HepG2 (cell line): Measurements from ENCODE around the gene PTPRD. TPM values are rescaled to one million over a fixed set of nuclear protein-coding genes. Genes with fewer than 3 reads are reported as not detected.

ENCODE experiments used
- ATAC-seq: fragments of 200-7000 bp; cut with Tn5 transposase; 3 replicates; pipeline ENCODE4 v1.9.1; 2020; ENCODE audit warnings: mild to moderate bottlenecking, moderate library complexity
- BruUV-seq: library from RNA; stranded (reverse); fragments of 400-500 nt; replicated peaks from 2 replicates; lab custom pipeline; 2021; lab: Mats Ljungman, UMichigan
- CTCF ChIA-PET: fragments of 300-600 bp; formaldehyde crosslinking; extraction: SDS; loops from one replicate; lab custom pipeline; 2021; ENCODE audit warnings: low total read pairs, inconsistent platforms, low intra/inter-chr PET ratio; lab: Yijun Ruan, JAX
- POLR2A ChIA-PET: fragments of 350-600 bp; sonication (Branson Sonifier 250); formaldehyde crosslinking; loops from one replicate; lab custom pipeline; 2020; ENCODE audit warnings: antibody characterized with exemption, inconsistent platforms; lab: Yijun Ruan, JAX
- DNase-seq: peaks from one replicate; pipeline ENCODE4 v3.0.0-alpha.2; 2015; ENCODE audit warnings: low spot score
- FAIRE-seq: peaks from 3 replicates; lab custom pipeline; 2011; peaks lifted over from hg19 to GRCh38; lab: Jason Lieb, UNC
- H2AFZ ChIP-seq: one replicate; pipeline ENCODE4 v1.6.1; 2011; ENCODE audit warnings: low read length, inconsistent platforms
- H3K27ac ChIP-seq: fragments of 300-600 bp; 3 replicates; pipeline ENCODE4 v1.8.0; 2011; ENCODE audit warnings: mixed run types, mild to moderate bottlenecking, mixed read lengths, low read length, inconsistent platforms; ENCODE audit not compliant: insufficient read depth; ENCODE audit errors: extremely low read length
- H3K27me3 ChIP-seq, 2 experiments: fragments of 200-600 bp in 1 of 2; 2 replicates in 1 of 2; 3 replicates in 1 of 2; pipeline versions ENCODE4 v1.6.0 to v1.8.0; 2011; ENCODE audit warnings: low read length in 2 of 2, mild to moderate bottlenecking in 2 of 2, moderate library complexity in 2 of 2, inconsistent platforms in 1 of 2; ENCODE audit not compliant: insufficient read depth in 2 of 2, control insufficient read depth in 1 of 2
- H3K36me3 ChIP-seq, 2 experiments: fragments of 200-600 bp in 1 of 2; replicated peaks in 1 of 2; 2 replicates in 1 of 2; 3 replicates in 1 of 2; pipeline versions ENCODE4 v1.5.1 to v1.8.0; 2011; ENCODE audit warnings: low read length in 2 of 2, inconsistent platforms in 1 of 2; ENCODE audit not compliant: insufficient read depth in 2 of 2, control insufficient read depth in 1 of 2
- H3K4me1 ChIP-seq: 2 replicates; pipeline ENCODE4 v1.5.1; 2012; ENCODE audit warnings: low read length, inconsistent platforms; ENCODE audit not compliant: insufficient read depth
- H3K4me2 ChIP-seq: 2 replicates; pipeline ENCODE4 v1.6.0; 2011; ENCODE audit warnings: low read depth, low read length, inconsistent platforms
- H3K4me3 ChIP-seq, 3 experiments: fragments of 200-600 bp in 1 of 3; sonication (generic), shearing (Covaris generic) in 1 of 3; replicated peaks in 1 of 3; 2 replicates each; pipeline ENCODE4 v1.5.1; 2011 to 2016; ENCODE audit warnings: low read length in 3 of 3, inconsistent platforms in 2 of 3, low read depth in 2 of 3, mild to moderate bottlenecking in 2 of 3, control low read depth in 1 of 3, mixed read lengths in 1 of 3; ENCODE audit not compliant: insufficient read depth in 1 of 3
- H3K79me2 ChIP-seq: one replicate; pipeline ENCODE4 v1.6.1; 2011; ENCODE audit warnings: low read length, inconsistent platforms; ENCODE audit not compliant: insufficient read depth
- H3K9ac ChIP-seq: 2 replicates; pipeline ENCODE4 v1.6.0; 2011; ENCODE audit warnings: mild to moderate bottlenecking, low read depth, low read length, inconsistent platforms; ENCODE audit not compliant: insufficient read depth
- H3K9me3 ChIP-seq: 2 replicates; pipeline ENCODE4 v1.5.1; 2012; ENCODE audit warnings: mild to moderate bottlenecking, low read length
- H4K20me1 ChIP-seq: 2 replicates; pipeline ENCODE4 v1.6.0; 2011; ENCODE audit warnings: inconsistent platforms, mild to moderate bottlenecking, low read length, moderate library complexity; ENCODE audit not compliant: insufficient read depth
- CEBPG ChIP-seq: IDR thresholded peaks from 2 replicates; pipeline ENCODE4 v1.6.1; 2016
- CTCF ChIP-seq: sonication (generic); formaldehyde crosslinking; IDR thresholded peaks from 2 replicates; pipeline ENCODE4 v1.5.0; 2020; ENCODE audit warnings: mild to moderate bottlenecking, missing genetic modification reagents, moderate library complexity
- ETS1 ChIP-seq: sonication (generic); formaldehyde crosslinking; IDR thresholded peaks from 2 replicates; pipeline ENCODE4 v1.4.0; 2020; ENCODE audit warnings: missing genetic modification reagents
- JARID2 ChIP-seq: sonication (generic); formaldehyde crosslinking; IDR thresholded peaks from 2 replicates; pipeline ENCODE4 v1.8.1; 2023; ENCODE audit warnings: missing genetic modification reagents, inconsistent platforms; ENCODE audit not compliant: insufficient replicate concordance
- KLF12 ChIP-seq: sonication (generic); formaldehyde crosslinking; IDR thresholded peaks from 2 replicates; pipeline ENCODE4 v1.4.0; 2020; ENCODE audit warnings: missing genetic modification reagents, borderline replicate concordance
- MED8 ChIP-seq: sonication (generic); formaldehyde crosslinking; IDR thresholded peaks from 2 replicates; pipeline ENCODE4 v1.8.1; 2023; ENCODE audit warnings: mild to moderate bottlenecking, missing genetic modification reagents; ENCODE audit not compliant: insufficient replicate concordance
- NR1H2 ChIP-seq: sonication (generic); formaldehyde crosslinking; IDR thresholded peaks from 2 replicates; pipeline ENCODE4 v1.8.1; 2022; ENCODE audit warnings: low read depth, missing genetic modification reagents, borderline replicate concordance
- SAFB2 ChIP-seq: sonication (generic); formaldehyde crosslinking; IDR thresholded peaks from 2 replicates; pipeline ENCODE4 v1.5.1; 2020; ENCODE audit warnings: missing genetic modification reagents, low read depth, mild to moderate bottlenecking, borderline replicate concordance
- SIN3B ChIP-seq: fragments of 150-350 bp; IDR thresholded peaks from 2 replicates; pipeline ENCODE4 v1.6.1; 2014; ENCODE audit warnings: low read length
- ZNF260 ChIP-seq: sonication (generic); formaldehyde crosslinking; IDR thresholded peaks from 2 replicates; pipeline ENCODE4 v1.4.0; 2020; ENCODE audit warnings: missing genetic modification reagents, low read depth, mild to moderate bottlenecking, borderline replicate concordance
- ZNF891 ChIP-seq: sonication (generic); formaldehyde crosslinking; IDR thresholded peaks from 2 replicates; pipeline ENCODE4 v1.5.0; 2020; ENCODE audit warnings: mild to moderate bottlenecking, missing genetic modification reagents
- ZUFSP ChIP-seq: sonication (generic); formaldehyde crosslinking; IDR thresholded peaks from 2 replicates; pipeline ENCODE4 v1.9.0; 2021; ENCODE audit warnings: missing genetic modification reagents, mild to moderate bottlenecking, borderline replicate concordance
- WGBS: methylation state at CpG from one replicate; pipeline ENCODE4 v1.1.6; 2017; ENCODE audit warnings: low lambda C conversion rate; 5-methylcytosine and 5-hydroxymethylcytosine counted together
- in situ Hi-C: cut with HindIII; loops from 2 replicates; pipeline ENCODE4 v1.10.0; 2017; ENCODE audit warnings: low pct_unique_long_range_greater_than_20kb; ENCODE audit not compliant: extremely low pct_ligation_motif_present
- intact Hi-C: fragments of 100-400 bp; cut with micrococcal nuclease; formaldehyde crosslinking; loops from one replicate; pipeline ENCODE4 v1.10.0; 2022; ENCODE audit not compliant: unreplicated experiment
- polyA plus RNA-seq, 8 experiments: library from polyadenylated mRNA; depleted of rRNA in 3 of 8; stranded (reverse) in 7 of 8; unstranded in 1 of 8; fragments of >200 nt; fragmentation: Illumina TruSeq in 4 of 8; extraction: Trizol in 4 of 8; gene quantifications; 2 replicates each; pipeline versions ENCODE4 v1.2.1 to v1.2.3, GENCODE V29; 2011 to 2016; ENCODE audit warnings: low read depth in 4 of 8, missing spikeins in 1 of 8, mixed read lengths in 1 of 8; ENCODE audit not compliant: insufficient read depth in 1 of 8
- total RNA-seq, 5 experiments: library from RNA; depleted of rRNA; stranded (reverse); fragments of >200 nt; fragmentation: Illumina TruSeq; extraction: Trizol; gene quantifications; 2 replicates each; pipeline ENCODE4 v1.2.3, GENCODE V29; 2016; ENCODE audit warnings: low read depth in 1 of 5
- TF ChIP-seq, protein P1 (sequence below): IDR thresholded peaks from 2 replicates; pipeline ENCODE4 v1.6.1; 2012; ENCODE audit warnings: low read depth, low read length, improper control_type of control experiment
- TF ChIP-seq, protein P2 (sequence below): IDR thresholded peaks from 2 replicates; pipeline ENCODE4 v1.6.1; 2016; ENCODE audit warnings: control low read depth
- TF ChIP-seq, protein P3 (sequence below): sonication (generic); IDR thresholded peaks from 2 replicates; pipeline ENCODE4 v1.6.1; 2016; ENCODE audit warnings: low read depth, borderline replicate concordance

Gene PTPRD
- total and polyA plus RNA-seq, 2 of the 13 experiments (the other 11 are each of a cell fraction or from before 2014, with no cell fraction given), result 0.05 TPM; not detected in 1

DNA sequence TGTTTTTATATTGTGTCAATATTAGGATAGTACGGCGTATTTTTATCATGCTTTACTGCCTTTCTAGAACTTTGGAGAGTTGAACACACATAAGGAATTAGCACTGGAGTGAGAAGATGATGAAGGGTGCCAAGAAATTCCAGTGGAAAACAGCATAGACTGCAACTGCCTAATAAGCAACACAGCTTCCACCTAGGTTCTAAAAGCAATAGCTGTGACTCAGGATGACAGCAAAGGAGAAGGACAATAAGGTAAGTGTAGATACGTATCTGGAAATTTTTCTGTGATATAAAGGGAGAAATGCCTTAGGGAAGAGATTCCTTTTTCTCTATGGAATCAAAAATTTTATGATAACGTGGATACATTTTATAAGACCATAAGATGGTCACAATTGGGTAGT is 7.4 kb downstream of the PTPRD start:
- H3K36me3 ChIP-seq, result no peaks in the 10 kb centered on the region
- H3K9ac ChIP-seq, result no peak overlapping the region
- H3K9me3 ChIP-seq, result no peaks in the 10 kb centered on the region
- H3K4me2 ChIP-seq, result no peak overlapping the region
- no peaks in the 10 kb centered on the region for H3K79me2 ChIP-seq
- no peaks in the 10 kb centered on the region for H3K27me3 ChIP-seq
- no peak for ATAC-seq
- POLR2A ChIA-PET, result no interaction called here
- FAIRE-seq, result no peak
- H3K27ac ChIP-seq, result no peak overlapping the region
- 2% methylated on average over 4 of the region's 4 CpGs for WGBS
- in situ Hi-C loops (no loop called here), intact Hi-C loops (no loop called here)
- CTCF ChIA-PET, result no interaction called here
- no peak overlapping the region for H2AFZ ChIP-seq
- H3K4me1 ChIP-seq, result no peaks in the 10 kb centered on the region
- no peak overlapping the region for H3K4me3 ChIP-seq
- no TSS peak for BruUV-seq
- H4K20me1 ChIP-seq, result no peaks in the 10 kb centered on the region
- DNase-seq, result no peak
- no peak for TF ChIP-seq MED8 (CRISPR knock-in tag)
- TF ChIP-seq, protein P1, sequence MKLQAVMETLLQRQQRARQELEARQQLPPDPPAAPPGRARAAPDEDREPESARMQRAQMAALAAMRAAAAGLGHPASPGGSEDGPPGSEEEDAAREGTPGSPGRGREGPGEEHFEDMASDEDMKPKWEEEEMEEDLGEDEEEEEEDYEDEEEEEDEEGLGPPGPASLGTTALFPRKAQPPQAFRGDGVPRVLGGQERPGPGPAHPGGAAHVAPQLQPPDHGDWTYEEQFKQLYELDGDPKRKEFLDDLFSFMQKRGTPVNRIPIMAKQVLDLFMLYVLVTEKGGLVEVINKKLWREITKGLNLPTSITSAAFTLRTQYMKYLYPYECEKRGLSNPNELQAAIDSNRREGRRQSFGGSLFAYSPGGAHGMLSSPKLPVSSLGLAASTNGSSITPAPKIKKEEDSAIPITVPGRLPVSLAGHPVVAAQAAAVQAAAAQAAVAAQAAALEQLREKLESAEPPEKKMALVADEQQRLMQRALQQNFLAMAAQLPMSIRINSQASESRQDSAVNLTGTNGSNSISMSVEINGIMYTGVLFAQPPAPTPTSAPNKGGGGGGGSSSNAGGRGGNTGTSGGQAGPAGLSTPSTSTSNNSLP, result no peak
- no peak for TF ChIP-seq ZUFSP (CRISPR knock-in tag)
- TF ChIP-seq, protein P2, sequence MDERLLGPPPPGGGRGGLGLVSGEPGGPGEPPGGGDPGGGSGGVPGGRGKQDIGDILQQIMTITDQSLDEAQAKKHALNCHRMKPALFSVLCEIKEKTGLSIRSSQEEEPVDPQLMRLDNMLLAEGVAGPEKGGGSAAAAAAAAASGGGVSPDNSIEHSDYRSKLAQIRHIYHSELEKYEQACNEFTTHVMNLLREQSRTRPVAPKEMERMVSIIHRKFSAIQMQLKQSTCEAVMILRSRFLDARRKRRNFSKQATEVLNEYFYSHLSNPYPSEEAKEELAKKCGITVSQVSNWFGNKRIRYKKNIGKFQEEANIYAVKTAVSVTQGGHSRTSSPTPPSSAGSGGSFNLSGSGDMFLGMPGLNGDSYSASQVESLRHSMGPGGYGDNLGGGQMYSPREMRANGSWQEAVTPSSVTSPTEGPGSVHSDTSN (CRISPR knock-in tag), result no peak
- no peak for TF ChIP-seq ZNF260
- TF ChIP-seq JARID2 (CRISPR knock-in tag), result no peak
- TF ChIP-seq ETS1 (CRISPR knock-in tag), result no peak
- no peak for TF ChIP-seq NR1H2
- no peak for TF ChIP-seq SAFB2 (CRISPR knock-in tag)
- no peak for TF ChIP-seq CEBPG (CRISPR knock-in tag)
- no peak for TF ChIP-seq CTCF (CRISPR knock-in tag)
- no peak for TF ChIP-seq ZNF891 (CRISPR knock-in tag)
- no peak for TF ChIP-seq KLF12 (CRISPR knock-in tag)
- no peak for TF ChIP-seq SIN3B
- TF ChIP-seq, protein P3, sequence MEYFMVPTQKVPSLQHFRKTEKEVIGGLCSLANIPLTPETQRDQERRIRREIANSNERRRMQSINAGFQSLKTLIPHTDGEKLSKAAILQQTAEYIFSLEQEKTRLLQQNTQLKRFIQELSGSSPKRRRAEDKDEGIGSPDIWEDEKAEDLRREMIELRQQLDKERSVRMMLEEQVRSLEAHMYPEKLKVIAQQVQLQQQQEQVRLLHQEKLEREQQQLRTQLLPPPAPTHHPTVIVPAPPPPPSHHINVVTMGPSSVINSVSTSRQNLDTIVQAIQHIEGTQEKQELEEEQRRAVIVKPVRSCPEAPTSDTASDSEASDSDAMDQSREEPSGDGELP, result no peak
